ENCODE results near the gene DHX58.

DNA sequence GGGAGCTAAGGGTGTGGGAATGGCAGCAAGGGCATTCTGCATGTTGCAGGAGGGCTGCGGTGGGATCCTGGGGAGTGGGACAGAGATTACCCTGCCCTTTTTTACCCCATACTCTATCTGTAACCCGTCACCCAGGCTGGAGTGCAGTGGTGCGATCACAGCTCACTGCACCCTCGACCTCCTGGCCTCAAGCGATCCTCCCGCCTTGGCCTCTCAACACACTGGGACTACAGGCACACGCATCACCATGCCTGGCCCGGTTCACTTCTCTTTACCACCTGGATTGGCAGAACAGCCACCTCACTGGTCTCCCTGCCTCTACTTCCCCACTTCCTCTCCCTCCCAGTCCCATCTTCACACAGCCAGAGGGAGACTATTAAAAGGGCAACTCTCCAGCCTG, 23.8 kb downstream of the DHX58 start:
- TF ChIP-seq, protein P1, sequence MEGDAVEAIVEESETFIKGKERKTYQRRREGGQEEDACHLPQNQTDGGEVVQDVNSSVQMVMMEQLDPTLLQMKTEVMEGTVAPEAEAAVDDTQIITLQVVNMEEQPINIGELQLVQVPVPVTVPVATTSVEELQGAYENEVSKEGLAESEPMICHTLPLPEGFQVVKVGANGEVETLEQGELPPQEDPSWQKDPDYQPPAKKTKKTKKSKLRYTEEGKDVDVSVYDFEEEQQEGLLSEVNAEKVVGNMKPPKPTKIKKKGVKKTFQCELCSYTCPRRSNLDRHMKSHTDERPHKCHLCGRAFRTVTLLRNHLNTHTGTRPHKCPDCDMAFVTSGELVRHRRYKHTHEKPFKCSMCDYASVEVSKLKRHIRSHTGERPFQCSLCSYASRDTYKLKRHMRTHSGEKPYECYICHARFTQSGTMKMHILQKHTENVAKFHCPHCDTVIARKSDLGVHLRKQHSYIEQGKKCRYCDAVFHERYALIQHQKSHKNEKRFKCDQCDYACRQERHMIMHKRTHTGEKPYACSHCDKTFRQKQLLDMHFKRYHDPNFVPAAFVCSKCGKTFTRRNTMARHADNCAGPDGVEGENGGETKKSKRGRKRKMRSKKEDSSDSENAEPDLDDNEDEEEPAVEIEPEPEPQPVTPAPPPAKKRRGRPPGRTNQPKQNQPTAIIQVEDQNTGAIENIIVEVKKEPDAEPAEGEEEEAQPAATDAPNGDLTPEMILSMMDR (IDR thresholded peaks at IDR 0.05), result no peak
- no peak for TF ChIP-seq ZFX (IDR thresholded peaks at IDR 0.05; ENCODE audit: borderline replicate concordance)

Measured in 22Rv1 (cell line).